GM23248 (cell line): ENCODE results near the gene MCRS1. TPM values are rescaled to one million over a fixed set of nuclear protein-coding genes. Genes with fewer than 3 reads are reported as not detected.
A peak's percentile ranks its signal among the peaks of the same experiment; 100 is the strongest.

Source experiments
- DNase-seq: peaks from one replicate; pipeline ENCODE4 v3.0.0-alpha.2; 2015
- H2AFZ ChIP-seq: fragments of 200-600 bp; sonication (generic); 2 replicates; pipeline ENCODE4 v1.6.1; 2016; ENCODE audit warnings: antibody characterized with exemption
- H3F3A ChIP-seq: fragments of 200-600 bp; sonication (generic); 2 replicates; pipeline ENCODE4 v1.6.1; 2016; ENCODE audit warnings: mild to moderate bottlenecking, antibody characterized with exemption, mixed run types; ENCODE audit not compliant: insufficient read depth
- H3K27ac ChIP-seq: fragments of 200-600 bp; sonication (generic); 2 replicates; pipeline ENCODE4 v1.5.1; 2016; ENCODE audit warnings: mild to moderate bottlenecking
- H3K27me3 ChIP-seq: fragments of 200-600 bp; sonication (generic); replicated peaks from 2 replicates; pipeline ENCODE4 v1.6.1; 2016; ENCODE audit warnings: mild to moderate bottlenecking; ENCODE audit not compliant: insufficient read depth
- H3K36me3 ChIP-seq: fragments of 200-600 bp; sonication (generic); 2 replicates; pipeline ENCODE4 v1.6.1; 2016; ENCODE audit warnings: low read depth, mild to moderate bottlenecking
- H3K4me1 ChIP-seq: fragments of 200-600 bp; sonication (generic); 2 replicates; pipeline ENCODE4 v1.6.1; 2016; ENCODE audit warnings: mild to moderate bottlenecking; ENCODE audit not compliant: insufficient read depth
- H3K4me2 ChIP-seq: fragments of 200-600 bp; sonication (generic); one replicate; pipeline ENCODE4 v1.6.1; 2016; ENCODE audit warnings: mild to moderate bottlenecking; ENCODE audit not compliant: unreplicated experiment
- H3K4me3 ChIP-seq: fragments of 200-600 bp; sonication (generic); 2 replicates; pipeline ENCODE4 v1.5.1; 2016; ENCODE audit warnings: mild to moderate bottlenecking
- H3K79me2 ChIP-seq: fragments of 200-600 bp; sonication (generic); 2 replicates; pipeline ENCODE4 v1.6.1; 2016; ENCODE audit warnings: mild to moderate bottlenecking; ENCODE audit not compliant: insufficient read depth
- H3K9ac ChIP-seq: fragments of 200-600 bp; sonication (generic); 2 replicates; pipeline ENCODE4 v1.6.1; 2016; ENCODE audit warnings: mild to moderate bottlenecking
- H3K9me2 ChIP-seq: fragments of 200-600 bp; sonication (generic); 2 replicates; pipeline ENCODE4 v1.6.1; 2016; ENCODE audit warnings: mixed run types, mild to moderate bottlenecking, moderate library complexity; ENCODE audit not compliant: insufficient read depth
- H3K9me3 ChIP-seq: fragments of 200-600 bp; sonication (generic); one replicate; pipeline ENCODE4 v1.6.1; 2017; ENCODE audit warnings: low read depth
- H4K20me1 ChIP-seq: fragments of 200-600 bp; sonication (generic); 2 replicates; pipeline ENCODE4 v1.6.0; 2016; ENCODE audit not compliant: insufficient read depth
- EZH2 ChIP-seq: fragments of 200-600 bp; sonication (generic); IDR thresholded peaks from 2 replicates; pipeline ENCODE4 v1.6.1; 2018; ENCODE audit warnings: antibody characterized with exemption, mild to moderate bottlenecking; ENCODE audit not compliant: insufficient read depth, poor library complexity, severe bottlenecking
- EZH2phosphoT487 ChIP-seq: fragments of 200-600 bp; sonication (generic); IDR thresholded peaks from 2 replicates; pipeline ENCODE4 v1.6.1; 2018; ENCODE audit warnings: antibody characterized with exemption, moderate library complexity, mild to moderate bottlenecking, low read depth; ENCODE audit not compliant: insufficient read depth
- WGBS, 2 experiments: methylation state at CpG; one replicate each; pipeline ENCODE4 v1.1.6; 2015 to 2017; ENCODE audit warnings: low lambda C conversion rate in 2 of 2, low coverage in 1 of 2; ENCODE audit errors: missing lambda C conversion rate in 2 of 2; 5-methylcytosine and 5-hydroxymethylcytosine counted together
- in situ Hi-C: fragments of 300-500 bp; cut with MboI; formaldehyde crosslinking; loops from 2 replicates; pipeline ENCODE4 v1.15.0; 2020
- polyA plus RNA-seq: library from polyadenylated mRNA; unstranded; fragments of >200 nt; fragmentation: Nextera tagmentation; extraction: Ambion mirVana; gene quantifications from 2 replicates; pipeline ENCODE4 v1.2.1, GENCODE V29; 2016
- total RNA-seq: library from RNA; depleted of rRNA; stranded (reverse); fragments of >200 nt; shearing (Covaris generic); gene quantifications from 2 replicates; pipeline ENCODE4 v1.2.3, GENCODE V29; 2014

The MCRS1 gene
- total and polyA plus RNA-seq, 2 experiments from 2014 or later = 54.9 to 64.2 TPM

DNA sequence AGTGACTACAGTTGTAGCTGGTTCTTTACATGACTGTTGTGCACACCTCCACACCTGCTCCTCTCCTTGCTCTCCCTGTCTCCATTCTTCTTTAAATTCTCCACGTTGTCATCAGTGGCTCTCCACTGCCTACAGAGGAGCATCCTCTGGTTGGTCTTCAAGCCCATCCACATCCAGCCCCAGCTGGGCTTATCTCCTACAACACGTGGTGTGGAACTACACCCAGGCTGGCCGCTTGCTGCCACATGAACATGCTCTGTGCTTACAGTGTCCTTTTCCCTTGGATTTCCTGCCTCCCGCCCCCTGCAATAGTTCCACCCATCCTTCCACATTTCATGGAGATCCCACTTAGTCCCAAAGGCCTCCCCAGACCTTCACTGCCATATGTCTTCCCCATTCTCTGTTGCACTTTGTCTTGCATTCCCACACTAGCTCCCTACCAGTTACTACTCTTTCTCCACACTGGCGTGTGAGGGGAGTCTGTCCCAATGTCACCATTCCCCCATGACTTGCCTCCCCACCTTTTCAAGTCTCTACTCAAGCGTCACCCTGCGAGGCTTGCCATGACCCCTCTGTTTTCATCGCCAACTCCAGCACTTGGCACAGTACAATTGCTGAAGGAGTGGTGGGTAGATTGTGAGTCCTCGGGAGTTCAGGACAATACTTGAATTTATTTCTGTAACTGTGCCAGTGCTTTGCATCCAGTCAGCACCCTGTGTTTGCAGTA lies 9.8 kb upstream of the MCRS1 start:
- no peak overlapping the region for H3K27ac ChIP-seq
- no peak for TF ChIP-seq EZH2phosphoT487
- no peak for TF ChIP-seq EZH2
- 0 out of 2 replicates have a peak, but pooled peaks cover 3% of the 10 kb centered on the region for H3K36me3 ChIP-seq
- H3K27me3 ChIP-seq = no peaks in the 10 kb centered on the region
- H3K9ac ChIP-seq = no peak overlapping the region
- WGBS, 2 experiments = 70 to 71% methylated on average over 9 of the region's 9 CpGs
- no peak overlapping the region for H2AFZ ChIP-seq
- no peaks in the 10 kb centered on the region for H3K79me2 ChIP-seq
- H3K4me3 ChIP-seq = no peak overlapping the region
- no peak overlapping the region for H3K4me2 ChIP-seq
- DNase-seq = no peak
- in situ Hi-C loops = no loop called here
- no peaks in the 10 kb centered on the region for H3K9me2 ChIP-seq
- H3F3A ChIP-seq = no peaks in the 10 kb centered on the region
- no peaks in the 10 kb centered on the region for H4K20me1 ChIP-seq
- H3K9me3 ChIP-seq = no peaks in the 10 kb centered on the region
- no peaks in the 10 kb centered on the region for H3K4me1 ChIP-seq

DNA sequence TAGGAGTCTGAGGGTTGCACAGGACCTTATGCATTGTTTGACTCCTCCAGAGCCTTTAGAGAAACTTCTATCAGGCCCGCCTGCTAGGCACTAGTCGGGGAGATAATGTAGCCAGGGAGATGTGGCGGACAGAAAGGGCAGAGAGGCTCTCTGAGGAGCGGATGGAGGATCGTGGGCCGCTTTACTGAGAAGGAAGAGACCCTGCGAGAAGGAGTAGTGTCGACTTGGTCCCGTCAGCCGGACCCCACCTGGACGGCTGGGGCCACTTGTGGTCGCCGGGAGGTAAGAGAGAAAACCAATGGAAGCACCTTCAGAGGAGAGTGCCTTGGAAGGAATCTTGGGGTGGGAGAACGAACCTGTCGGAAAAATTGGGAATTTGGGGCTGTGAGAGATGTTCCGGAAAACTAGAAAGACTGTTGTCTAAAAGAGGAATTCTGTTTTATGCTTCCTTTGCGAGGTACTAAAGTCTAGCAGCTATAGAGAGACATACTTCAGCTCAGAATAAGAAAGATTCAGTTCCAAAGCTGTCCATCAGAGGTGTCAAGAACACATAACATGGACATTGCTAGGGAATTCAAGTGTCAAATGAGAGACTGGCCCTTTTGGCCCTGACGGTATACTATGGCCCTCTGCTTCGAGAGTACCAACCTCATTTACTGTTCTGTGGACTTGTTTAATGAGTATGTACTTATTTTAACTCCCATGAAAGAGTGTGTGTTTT lies 660 bp upstream of the MCRS1 start:
- H3K27me3 ChIP-seq = no peaks in the 10 kb centered on the region
- H3K4me1 ChIP-seq = peaks cover 11% of the 10 kb centered on the region; the same call in 1 of the 2 replicates
- in situ Hi-C loops = no loop called here
- peak overlapping the region; percentile 85; the same call in 1 of the 2 replicates for H3K27ac ChIP-seq
- H3K9me2 ChIP-seq = no peaks in the 10 kb centered on the region
- peak overlapping the region; percentile 99 for H3K4me3 ChIP-seq
- WGBS, 2 experiments = 1 to 2% methylated on average over 19 of the region's 19 CpGs
- H3K4me2 ChIP-seq = peak overlapping the region; percentile 87
- no peaks in the 10 kb centered on the region for H4K20me1 ChIP-seq
- H3K79me2 ChIP-seq = peaks cover 61% of the 10 kb centered on the region
- no peak for TF ChIP-seq EZH2phosphoT487
- no peak for TF ChIP-seq EZH2
- H3K9me3 ChIP-seq = no peaks in the 10 kb centered on the region
- DNase-seq = peak; percentile 34
- H3K36me3 ChIP-seq = no peaks in the 10 kb centered on the region
- peak overlapping the region; percentile 96 for H3K9ac ChIP-seq
- H3F3A ChIP-seq = no peaks in the 10 kb centered on the region
- peak overlapping the region; percentile 97 for H2AFZ ChIP-seq

DNA sequence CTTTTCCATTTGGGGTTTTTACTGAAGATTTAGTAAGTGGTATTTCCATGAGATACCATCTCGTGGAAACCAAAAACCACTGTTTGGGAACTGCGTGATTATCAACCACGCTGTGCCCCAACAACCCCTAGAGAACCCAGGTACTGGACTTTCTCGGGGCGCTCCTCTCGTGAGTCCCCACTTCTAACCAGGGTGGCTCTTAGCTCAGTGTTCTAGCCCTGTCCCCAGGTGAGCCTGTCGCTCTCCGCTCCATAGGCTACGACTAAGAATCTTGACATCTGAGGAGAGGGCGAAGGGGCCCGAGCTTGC lies 686 bp downstream of the MCRS1 start:
- TF ChIP-seq EZH2phosphoT487 = no peak
- no peak for TF ChIP-seq EZH2
- WGBS, 2 experiments = 7 to 8% methylated on average over 11 of the region's 11 CpGs
- peak overlapping the region; percentile 87 for H3K4me2 ChIP-seq
- peak overlapping the region; percentile 99 for H3K4me3 ChIP-seq
- no peak overlapping the region for H3K27ac ChIP-seq
- H3K4me1 ChIP-seq = peaks cover 11% of the 10 kb centered on the region; the same call in 1 of the 2 replicates
- no peaks in the 10 kb centered on the region for H3K27me3 ChIP-seq
- no peaks in the 10 kb centered on the region for H3K9me3 ChIP-seq
- in situ Hi-C loops = no loop called here
- H4K20me1 ChIP-seq = no peaks in the 10 kb centered on the region
- no peak for DNase-seq
- no peaks in the 10 kb centered on the region for H3K9me2 ChIP-seq
- H3K36me3 ChIP-seq = peaks cover 2% of the 10 kb centered on the region; the same call in 1 of the 2 replicates
- no peaks in the 10 kb centered on the region for H3F3A ChIP-seq
- peak overlapping the region; percentile 96 for H3K9ac ChIP-seq
- H2AFZ ChIP-seq = peak overlapping the region; percentile 97
- peaks cover 60% of the 10 kb centered on the region for H3K79me2 ChIP-seq

DNA sequence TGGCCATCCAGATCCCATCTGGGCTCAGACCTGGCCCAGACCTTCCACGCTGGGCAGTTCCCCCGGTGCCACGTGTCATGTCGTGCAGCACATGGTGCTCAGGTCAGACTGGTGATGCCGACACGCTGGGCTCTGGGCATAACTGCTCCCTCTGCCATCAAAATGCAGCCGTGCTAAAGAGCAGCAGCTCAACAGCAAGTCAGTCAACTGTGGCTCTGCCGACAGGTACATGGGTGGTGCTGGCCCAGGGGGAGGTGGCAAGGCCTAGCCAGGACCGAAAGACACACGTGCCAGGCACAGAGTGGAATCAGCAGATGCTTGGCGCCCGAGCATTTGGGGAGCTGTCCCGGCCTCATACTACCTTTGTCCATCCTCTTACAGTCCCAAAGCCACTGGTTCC lies 1.6 kb downstream of the MCRS1 start:
- no peaks in the 10 kb centered on the region for H3F3A ChIP-seq
- H2AFZ ChIP-seq = no peak overlapping the region
- no peaks in the 10 kb centered on the region for H3K27me3 ChIP-seq
- H3K9ac ChIP-seq = peak overlapping the region; percentile 96
- H3K27ac ChIP-seq = no peak overlapping the region
- in situ Hi-C loops = no loop called here
- TF ChIP-seq EZH2phosphoT487 = no peak
- TF ChIP-seq EZH2 = no peak
- no peaks in the 10 kb centered on the region for H4K20me1 ChIP-seq
- WGBS, 2 experiments = 88 to 90% methylated on average over 13 of the region's 13 CpGs
- no peak for DNase-seq
- H3K9me2 ChIP-seq = no peaks in the 10 kb centered on the region
- no peak overlapping the region for H3K4me3 ChIP-seq
- peaks cover 11% of the 10 kb centered on the region; the same call in 1 of the 2 replicates for H3K4me1 ChIP-seq
- H3K79me2 ChIP-seq = peaks cover 52% of the 10 kb centered on the region
- peaks cover 2% of the 10 kb centered on the region; the same call in 1 of the 2 replicates for H3K36me3 ChIP-seq
- no peaks in the 10 kb centered on the region for H3K9me3 ChIP-seq
- H3K4me2 ChIP-seq = no peak overlapping the region
